ENCODE results near the gene LCTL.
"Not testable (repeated sequence)": the region's sequence is repeated elsewhere in the genome, so short reads cannot be mapped to it uniquely, and the experiment has no call there.

The LCTL gene

DNA sequence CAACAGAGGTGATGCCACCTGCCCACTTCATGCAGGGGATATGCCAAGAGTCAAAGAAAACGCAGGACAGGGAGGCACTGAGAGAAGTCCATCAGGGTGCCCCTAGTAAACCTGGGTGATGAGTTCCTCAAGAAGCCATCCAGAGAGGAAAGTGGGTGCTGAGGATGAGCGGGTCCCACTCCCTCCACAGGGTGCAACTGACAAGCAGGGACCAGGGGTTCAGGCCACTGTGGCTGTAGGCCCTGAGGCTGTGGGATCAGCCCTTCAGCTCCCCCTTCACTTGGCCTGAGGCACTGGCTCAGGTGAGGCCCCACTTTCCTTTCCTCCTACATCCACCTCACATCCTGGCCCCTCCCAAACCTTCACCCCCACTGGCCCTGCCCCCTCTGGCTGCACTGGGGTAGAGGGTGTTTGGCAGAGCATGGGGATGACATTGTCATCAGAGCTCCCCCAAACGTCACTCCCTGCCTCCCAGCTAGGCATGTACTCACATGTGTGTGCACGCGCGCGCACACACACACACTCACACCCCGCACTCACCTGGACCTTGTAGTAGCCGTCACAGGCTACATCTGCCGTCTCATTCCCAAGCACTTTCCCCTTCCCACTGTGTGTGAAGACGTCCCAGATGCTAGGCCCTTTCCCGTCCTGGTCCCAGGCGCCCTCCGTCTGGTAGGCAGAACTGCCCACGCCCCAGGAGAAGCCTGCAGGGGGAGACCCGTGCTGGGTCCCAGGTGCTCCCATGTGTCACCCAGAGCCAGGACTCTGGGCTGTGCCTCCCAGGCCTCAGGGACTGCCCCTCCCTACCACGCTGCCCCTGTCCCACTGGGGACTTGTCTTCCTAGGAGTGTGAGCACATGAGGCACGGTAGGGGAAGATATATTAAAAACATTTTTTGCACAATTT lies 1.4 kb downstream of the LCTL start:
- DNase-seq, result no peak

DNA sequence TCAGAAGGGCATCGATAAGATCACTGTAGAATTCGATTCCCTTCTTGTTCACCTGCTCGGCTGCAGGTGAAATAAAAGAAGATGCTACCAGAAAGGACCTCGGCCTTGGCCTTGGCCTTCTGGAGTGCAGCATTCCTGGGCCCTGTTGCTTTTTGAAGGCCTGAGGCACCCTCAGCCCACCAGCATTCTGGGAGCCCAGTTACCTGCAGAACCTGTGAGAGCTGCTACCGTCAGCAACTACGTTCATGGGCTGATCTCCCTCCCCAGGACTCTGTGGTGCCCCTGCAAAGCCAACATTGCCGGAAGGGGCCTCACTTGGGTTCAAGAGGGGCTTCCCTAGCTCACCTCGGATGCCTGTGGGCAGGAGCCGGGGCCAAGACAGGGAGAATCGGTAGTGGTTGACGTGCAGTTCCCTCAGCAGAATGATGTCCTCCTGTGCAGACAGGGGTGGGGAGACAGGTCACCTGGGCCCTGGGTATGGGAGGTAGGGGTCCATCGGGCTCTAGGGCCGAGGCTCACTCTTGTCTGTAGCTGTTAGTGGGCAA lies 2.2 kb downstream of the LCTL start:
- DNase-seq, result no peak

DNA sequence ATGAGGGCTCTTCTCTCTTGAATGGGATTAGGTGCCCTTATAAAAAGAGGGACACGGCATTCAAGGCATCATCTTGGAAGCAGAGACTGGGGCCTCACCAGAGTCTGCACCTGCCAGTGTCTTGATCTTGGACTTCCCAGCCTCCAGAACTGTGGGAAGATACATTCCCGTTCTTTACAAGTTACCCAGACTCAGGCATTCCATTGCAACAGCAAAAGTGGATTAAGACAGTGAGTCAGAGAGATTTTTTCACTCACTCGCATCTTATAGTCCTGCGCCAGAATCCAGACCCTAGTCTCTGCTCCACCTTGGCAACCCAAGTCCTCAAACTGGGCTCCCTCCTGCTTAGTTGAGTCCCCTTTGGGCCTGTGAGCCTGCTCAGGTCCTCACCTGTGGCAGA lies 2.7 kb downstream of the LCTL start:
- DNase-seq, result no peak

DNA sequence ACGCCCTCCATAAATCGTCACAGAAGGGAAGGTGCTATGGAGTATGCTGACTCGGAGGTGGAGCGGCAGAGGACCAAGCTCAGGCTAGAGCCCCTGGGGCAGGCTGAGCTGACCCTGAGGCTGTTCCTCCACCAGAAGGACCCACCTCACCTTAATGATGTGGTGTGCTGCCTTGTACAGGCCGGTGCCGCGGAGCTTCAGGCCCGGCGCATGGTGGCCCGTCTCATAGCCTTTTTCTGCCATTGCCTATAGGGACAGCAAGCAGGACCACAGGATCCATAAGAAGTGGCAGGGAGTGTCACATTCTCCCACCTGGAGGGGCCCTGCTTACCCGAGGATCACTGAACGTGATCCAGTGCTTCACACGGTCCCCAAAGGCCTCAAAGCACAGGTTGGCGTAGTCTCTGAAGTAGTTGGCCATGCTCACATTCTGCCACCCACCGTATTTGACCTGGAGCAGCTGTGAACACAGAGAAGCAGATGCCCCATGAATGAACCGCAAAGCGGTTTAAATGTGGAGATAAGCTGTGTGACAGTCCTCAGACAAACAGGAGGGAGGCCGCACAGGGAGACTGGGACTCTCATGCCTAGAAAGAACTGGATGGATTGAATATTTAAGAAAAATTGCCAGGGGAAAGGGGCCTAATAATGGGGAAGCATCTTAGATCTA lies 4.8 kb downstream of the LCTL start:
- DNase-seq, result no peak

DNA sequence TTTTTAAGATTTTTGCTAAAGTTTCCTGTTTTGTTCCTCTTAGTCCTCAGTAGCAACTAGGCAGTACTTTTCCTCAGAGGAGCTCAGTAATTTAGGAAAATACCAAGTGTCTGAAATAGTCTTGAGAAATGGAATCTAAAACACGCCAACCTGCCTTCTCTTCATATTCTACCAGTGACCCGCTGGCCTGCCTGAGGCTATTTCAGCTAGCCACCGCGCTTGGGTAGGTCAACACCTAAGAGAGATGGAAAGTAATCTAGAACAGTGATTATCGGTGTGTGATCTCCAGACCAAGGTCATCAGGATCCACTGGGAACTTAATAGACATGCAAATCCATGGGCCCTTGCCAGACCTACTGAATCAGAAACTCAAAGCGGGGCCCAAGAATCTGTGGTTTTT lies 7.5 kb downstream of the LCTL start:
- no peak for DNase-seq

DNA sequence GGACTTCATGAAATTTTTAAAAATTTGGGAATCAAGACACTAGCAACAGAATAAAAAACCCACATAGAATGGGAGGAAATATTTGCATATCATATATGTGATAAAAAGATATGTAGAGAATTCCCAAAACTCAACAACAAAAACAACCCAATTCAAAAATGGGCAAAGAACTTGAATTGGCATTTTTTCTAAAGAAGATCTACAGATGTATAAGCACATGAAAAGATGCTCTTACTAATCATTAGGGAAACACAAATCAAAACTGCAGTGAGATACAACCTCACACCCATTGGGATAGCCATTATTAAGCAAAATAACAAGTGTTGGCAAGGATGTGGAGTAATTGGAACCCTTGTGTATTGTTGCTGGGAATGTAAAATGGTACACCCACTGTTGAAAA lies 10.1 kb downstream of the LCTL start:
- DNase-seq, result no peak

DNA sequence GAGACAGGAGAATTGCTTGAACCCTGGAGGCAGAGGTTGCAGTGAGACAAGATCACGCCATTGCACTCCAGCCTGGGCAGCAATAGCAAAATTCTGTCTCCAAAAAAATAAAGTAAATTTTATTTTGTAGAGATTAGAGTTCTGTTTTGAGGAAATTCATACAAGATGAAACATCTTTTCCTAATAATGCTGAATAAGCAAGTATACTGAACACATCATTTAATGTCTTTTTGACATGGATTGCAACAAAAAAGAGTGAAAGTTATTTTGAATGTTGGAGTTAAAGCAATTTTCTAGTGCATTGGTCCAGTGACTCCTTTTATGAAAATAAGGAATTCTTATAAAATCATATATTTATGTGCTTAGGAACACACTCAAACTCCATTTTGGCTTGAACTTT lies 20.5 kb downstream of the LCTL start:
- DNase-seq, result no peak

DNA sequence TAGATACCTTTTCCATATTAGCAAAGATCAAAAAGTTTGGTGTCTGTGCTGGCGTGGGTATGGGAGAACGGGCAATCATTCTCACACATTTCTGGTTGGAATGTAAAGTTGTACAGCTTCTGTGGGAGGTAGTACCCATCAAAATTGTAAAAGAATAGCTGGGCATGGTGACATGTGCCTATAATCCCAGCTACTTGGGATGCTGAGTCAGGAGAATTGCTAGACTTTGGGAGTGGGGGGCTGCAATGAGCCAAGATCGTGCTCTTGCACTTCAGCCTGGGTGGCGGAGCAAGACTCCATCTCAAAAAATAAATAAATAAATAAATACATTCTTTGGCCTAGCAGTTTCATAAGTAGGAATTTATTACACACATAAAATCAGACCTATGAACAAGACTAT lies 22.9 kb downstream of the LCTL start:
- no peak for DNase-seq

DNA sequence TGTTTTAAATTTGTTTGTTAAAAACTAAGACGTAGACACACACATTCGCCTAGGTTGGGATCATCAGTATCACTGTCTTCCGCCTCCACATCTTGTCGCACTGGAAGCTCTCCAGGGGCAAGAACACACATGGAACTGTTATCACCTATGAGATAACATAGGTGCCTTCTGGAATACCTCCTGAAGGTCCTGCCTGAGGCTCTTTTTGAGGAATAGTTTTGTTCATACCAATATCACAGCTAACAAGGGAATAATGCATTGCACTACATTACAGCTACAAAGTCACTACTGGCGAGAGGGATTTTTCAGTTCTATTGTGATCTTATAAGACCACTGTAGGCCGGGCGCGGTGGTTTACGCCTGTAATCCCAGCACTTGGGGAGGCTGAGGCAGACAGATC lies 30.7 kb downstream of the LCTL start:
- no peak for DNase-seq

DNA sequence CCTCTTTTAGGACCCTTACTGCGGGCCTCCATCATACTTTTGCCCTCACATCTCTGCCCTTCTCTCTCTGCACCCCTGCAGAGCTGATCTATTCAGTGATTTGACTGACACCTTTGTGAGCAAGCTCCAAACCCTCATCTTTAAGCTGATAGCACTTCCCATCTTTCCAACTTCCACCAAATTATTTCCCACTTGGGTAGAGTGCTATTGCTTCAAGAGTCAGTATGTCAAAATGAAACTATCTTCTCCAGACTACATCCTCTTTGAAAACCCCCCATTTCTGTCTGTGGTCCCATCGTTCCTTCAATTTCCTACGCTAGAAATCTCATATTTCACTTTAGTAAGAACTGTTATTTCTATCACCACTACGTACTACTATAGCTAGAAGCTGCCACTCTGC lies 41.0 kb downstream of the LCTL start:
- peak; percentile 4 to 13 for DNase-seq

DNA sequence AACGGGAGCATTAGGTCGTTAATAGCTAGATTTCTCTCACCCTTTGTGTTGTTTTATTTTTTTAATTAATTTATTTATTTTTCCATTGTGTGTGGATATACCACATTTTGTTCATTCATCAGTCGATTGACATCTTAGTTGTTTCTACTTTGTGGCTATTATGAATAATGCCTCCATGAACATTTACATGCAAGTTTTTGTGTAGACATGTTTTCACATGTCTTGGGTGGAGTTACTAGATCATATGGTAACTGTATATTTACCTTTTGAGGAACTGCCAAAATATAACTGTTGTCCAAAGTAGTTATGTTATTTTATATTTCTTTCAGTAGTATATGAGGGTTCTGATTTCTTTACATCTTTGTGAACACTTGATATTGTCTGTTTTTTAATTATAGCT lies 41.9 kb downstream of the LCTL start:
- no peak for DNase-seq

DNA sequence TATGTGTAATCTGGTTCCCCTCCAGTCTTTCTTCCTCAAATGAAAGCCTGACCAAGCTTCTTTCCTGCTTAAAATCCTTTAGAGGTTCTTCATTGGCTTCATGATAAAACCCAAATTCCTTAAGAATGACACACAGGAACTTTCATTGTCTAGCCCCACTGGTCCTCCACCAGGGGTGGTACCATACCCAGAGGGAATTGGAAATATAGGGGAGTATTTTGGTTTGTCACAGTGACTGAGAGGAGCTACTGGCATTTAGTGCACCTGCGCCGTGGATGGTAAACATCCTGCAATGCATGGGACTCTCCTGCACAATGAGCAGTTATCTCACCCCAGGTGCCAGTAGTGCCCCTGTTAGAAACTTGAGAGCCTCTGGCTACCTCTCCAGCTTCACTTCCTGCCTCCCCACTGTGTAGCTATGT lies 49.9 kb downstream of the LCTL start:
- DNase-seq, result no peak

DNA sequence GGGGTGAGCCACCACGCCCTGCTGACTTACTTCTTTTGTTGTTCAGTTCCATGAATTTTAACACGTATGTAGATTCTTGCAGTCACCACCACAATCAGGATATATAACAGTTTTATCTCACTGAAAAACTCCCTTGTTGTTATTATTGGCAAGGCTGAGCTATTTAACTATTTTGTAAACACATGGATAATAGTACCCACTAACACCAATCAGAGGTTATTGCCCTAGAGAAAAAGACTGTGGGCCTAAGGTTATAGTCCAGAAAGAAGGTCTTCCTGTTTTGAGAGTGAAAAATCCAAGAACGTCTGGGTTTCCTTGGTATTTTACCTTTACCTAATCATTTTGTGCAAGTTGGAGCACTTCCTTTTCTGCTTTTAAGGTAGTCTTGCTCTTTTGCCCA lies 51.2 kb downstream of the LCTL start:
- no peak for DNase-seq

DNA sequence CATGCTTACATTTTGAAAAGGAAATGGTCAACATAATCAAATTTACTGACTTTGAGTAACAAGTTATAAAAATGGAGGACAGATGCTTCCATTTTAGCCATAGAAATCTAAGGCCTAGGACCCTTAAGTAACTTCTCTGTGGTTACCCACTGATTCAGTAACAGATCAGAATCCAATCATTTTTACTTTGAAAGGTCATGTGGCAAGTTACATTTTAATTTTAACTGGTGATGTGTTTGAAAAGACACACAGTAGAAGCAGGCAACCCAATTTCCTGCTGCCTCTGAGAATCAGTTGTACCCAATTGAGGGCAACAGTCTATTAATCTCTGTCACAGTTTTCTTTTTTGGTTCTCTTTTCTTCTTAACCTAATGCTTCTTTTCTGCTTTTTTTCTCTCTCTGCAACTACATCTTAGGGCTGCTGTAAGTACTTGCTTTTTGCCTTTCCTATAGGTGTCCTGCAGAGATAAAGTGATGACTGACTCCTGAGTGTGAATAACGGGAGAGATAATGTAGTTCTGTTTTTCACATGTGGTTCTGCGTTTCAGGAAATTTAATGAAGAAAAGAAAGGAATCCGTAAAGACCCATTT lies 57.4 kb downstream of the LCTL start:
- DNase-seq, result no peak

DNA sequence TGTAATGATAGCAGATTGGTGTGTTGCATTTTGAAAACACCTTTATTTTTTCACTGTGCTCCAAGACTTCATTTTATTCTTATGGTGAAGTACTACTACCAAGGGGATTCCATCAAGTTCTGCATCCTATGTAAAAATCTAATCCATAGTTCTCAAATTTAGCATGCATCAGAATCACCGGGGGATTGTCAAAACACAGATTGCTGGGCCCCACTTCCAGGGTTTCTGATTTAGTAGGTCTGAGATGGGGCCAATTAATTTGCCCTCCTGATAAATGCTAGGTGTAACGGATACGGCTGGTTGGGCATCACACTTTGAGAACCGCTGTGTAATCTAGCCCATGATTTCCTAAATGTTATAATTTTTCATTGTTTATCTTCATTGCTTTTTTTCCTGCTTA lies 60.0 kb downstream of the LCTL start:
- DNase-seq, result no peak

DNA sequence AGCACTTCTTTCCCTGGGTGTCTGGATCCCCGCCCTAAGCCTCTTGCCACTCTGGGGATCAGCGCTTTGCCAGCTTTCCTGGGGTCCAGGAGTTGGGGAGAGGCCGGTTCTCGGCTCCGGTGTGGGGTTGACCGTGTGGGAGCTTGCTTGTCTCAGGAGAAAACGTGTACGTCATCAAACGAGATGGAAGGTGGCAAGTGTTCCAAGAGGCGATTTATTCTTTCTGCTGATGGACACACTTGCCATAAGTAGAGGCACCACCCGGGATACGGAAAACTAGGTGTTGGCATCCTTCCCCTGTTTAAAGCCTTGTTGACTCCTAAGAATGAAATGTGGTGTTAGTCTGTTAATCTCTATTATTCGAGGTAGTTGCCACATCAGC lies 60.4 kb downstream of the LCTL start:
- DNase-seq, result no peak

DNA sequence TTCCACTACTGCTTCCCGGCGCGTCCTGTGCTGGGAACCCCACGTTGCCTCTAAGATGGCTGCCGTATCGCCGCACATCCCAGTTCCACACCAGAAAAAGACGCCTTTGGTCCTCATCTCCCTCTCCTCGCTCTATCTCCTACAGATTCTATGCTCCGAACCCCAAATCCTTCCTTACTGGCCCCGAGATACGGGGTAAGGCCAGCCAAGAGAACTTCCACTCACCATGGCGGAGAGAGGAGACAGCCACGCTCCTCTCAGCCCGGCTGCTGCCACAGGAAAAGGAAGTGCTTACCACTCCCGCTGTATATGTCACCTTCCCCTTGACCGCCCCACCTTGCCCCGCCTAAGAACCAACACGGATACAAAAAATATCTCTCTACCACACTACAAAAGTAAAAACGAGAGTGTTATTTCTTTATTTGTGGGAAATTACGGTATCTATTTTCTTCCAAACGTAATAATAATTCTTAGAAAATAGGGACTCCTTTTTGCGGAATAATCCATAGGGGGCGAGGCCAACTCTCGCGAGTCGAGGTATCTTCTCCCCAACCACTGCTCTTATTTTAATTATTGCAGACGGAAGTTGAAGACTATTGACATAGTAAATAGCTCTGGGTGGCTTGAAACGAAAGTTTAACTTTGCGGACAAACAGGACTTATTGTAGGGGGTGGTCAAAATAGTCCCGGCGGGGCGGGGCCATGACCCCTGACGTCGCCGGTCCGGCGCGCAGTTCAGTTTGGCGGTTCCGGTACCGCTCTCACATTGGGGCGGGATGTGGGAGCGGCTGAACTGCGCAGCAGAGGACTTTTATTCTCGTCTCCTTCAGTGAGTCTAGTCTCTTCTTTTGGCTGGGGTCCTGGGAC lies 61.0 kb downstream of the LCTL start, which contains the start of the genes RPL4 and ZWILCH:
RPL4 (minus strand) TSS at position 293 of the 867 bp plus-strand sequence; CDS start at position 228, 65 bp downstream.
ZWILCH (plus strand) TSS at position 764 of the 867 bp plus-strand sequence; CDS start at position 777, 13 bp downstream.
- peak; percentile 86 to 88 for DNase-seq

DNA sequence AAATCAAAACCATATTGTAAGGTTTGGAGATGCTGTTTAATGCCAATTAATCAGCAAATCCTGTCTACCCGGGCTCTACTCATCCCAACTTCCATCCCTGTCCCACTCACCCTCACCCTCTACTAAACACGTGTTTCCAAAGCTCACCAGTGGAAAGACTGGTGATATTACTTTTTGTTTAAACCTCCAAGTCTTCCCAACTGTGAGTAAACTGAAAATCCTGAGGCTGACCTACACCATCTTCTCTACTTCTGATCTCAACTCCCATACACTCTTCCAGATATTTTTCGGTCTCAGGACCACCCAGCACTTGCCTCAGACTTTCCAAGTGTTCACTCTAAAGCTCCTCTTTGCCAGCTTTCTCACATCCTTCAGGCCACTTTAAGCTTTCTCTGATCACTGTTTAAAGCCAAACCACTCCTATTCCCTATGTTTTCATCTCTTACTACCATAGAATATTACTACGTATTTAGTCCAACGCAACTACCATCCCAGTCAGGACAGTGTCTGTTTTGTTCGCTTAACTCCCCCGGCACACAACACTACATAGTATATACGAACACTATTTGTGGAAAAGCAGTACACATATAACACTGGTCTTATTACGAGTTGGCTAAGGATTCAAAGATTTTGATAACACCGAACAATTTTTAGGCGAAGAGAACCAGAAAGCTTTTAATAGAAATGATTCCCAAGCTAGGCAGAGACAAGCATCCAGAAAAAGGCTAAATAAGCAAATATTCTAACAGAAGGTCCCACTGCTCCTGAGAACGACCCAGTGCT lies 61.8 kb downstream of the LCTL start:
- no peak for DNase-seq

DNA sequence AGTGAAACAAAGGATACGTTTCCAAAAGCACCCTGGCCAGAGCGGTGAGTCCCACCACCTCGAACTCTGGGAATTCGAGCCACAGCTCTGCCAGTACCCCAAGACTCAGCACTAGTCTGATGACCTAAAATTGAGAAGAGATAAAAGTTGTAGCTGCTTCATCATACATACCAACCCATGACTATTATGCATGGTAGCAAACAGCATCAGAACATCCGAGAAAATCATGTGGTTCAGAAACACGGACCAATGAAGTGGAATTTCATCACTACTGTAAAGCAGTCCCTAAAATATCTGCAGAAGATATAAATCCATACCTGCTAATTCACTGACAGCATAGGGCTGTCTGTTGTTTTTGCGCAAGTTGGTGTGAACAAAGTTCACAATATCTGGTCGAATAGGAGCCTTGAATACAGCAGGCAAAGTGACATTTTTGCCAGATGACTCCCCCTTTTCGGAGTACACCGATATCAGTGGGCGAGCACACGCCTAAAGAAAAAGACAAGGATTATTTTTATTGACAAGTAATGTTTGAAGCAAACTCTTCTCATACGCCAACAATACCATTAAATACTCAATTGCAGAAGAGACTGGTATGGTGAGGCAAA lies 62.7 kb downstream of the LCTL start:
- DNase-seq, result not testable (repeated sequence)

DNA sequence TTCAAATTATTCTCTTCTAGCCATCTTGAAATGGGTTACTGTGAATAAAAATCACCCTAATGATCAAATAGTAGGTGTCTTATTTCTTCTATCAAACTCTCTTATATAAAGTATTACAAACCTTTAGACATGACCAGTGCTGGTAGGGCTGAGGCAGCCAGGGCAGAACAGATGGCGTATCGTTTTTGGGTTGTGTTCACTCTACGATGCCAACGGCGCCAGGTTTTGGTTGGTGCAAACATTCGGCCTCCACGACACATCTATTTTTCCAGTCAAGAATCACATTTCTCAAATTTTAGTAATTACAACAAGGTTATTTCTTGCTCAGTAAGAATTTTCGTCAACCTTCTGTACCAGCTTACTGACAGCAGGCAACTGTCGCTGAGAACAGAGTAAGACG lies 63.3 kb downstream of the LCTL start:
- DNase-seq, result no peak

DNA sequence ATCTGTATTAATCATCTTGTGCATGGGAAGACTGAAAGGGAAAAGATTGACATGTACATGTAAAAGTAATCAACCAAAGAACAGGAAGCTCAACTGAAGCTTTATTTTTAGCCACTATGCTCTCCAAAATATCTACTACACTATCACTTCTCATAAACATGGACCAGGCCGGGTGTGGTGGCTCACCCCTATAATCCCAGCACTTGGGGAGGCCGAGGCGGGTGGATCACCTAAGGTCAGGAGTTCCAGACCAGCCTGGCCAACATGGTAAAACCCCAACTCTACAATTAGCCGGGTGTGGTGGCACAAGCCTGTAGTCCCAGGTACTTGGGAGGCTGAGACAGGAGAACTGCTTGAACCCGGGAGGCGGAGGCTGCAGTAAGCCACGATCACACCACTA lies 65.5 kb downstream of the LCTL start:
- not testable (repeated sequence) for DNase-seq
